ENCODE measurements around the gene MEIOSIN.

GRCh38 chr19:45794627-45795026 is 61.4 kb downstream of the MEIOSIN start:
- no peak for TF ChIP-seq CTCF (optimal IDR thresholded peaks at IDR 0.05 in 1 of 3, IDR thresholded peaks at IDR 0.05 in 1 of 3, conservative IDR thresholded peaks at IDR 0.05 in 1 of 3; ENCODE audit: extremely low read depth in 1 of 3, insufficient read depth in 2 of 3, low read length in 3 of 3)
- no peak for TF ChIP-seq EZH2 (IDR thresholded peaks at IDR 0.05; ENCODE audit: low read length)

Measured in keratinocyte (primary cell).